HEK293T (cell line): Measurements from ENCODE around the gene PRPS2.
A peak's percentile ranks its signal among the peaks of the same experiment; 100 is the strongest.

Source experiments
- CTCF ChIA-PET: fragments of 350-600 bp; formaldehyde crosslinking; extraction: SDS; loops from one replicate; lab custom pipeline; 2021; ENCODE audit warnings: antibody characterized with exemption, inconsistent platforms; lab: Yijun Ruan, JAX
- POLR2A ChIA-PET: fragments of 350-600 bp; formaldehyde crosslinking; extraction: SDS; loops from one replicate; lab custom pipeline; 2020; ENCODE audit warnings: antibody characterized with exemption, inconsistent platforms; lab: Yijun Ruan, JAX
- DNase-seq: peaks from one replicate; pipeline ENCODE4 v3.0.0; 2012; ENCODE audit warnings: mixed read lengths; ENCODE audit errors: extremely low spot score
- ARNT ChIP-seq: fragments of 450-650 bp; IDR thresholded peaks from 2 replicates; pipeline ENCODE4 v1.6.1; 2017; ENCODE audit warnings: mild to moderate bottlenecking
- BHLHE40 ChIP-seq: fragments of 450-650 bp; IDR thresholded peaks from 2 replicates; pipeline ENCODE4 v1.6.1; 2016; ENCODE audit warnings: mild to moderate bottlenecking, moderate library complexity, borderline replicate concordance
- CTBP1 ChIP-seq: fragments of 450-650 bp; IDR thresholded peaks from 2 replicates; pipeline ENCODE4 v1.6.1; 2016; ENCODE audit warnings: borderline replicate concordance
- ELF4 ChIP-seq: fragments of 450-650 bp; IDR thresholded peaks from 2 replicates; pipeline ENCODE4 v1.6.1; 2017; ENCODE audit warnings: antibody characterized with exemption
- FOXA1 ChIP-seq: fragments of 450-650 bp; IDR thresholded peaks from 2 replicates; pipeline ENCODE4 v1.6.1; 2016; ENCODE audit warnings: mild to moderate bottlenecking
- FOXK2 ChIP-seq: fragments of 450-650 bp; IDR thresholded peaks from 2 replicates; pipeline ENCODE4 v1.6.1; 2016; ENCODE audit warnings: mild to moderate bottlenecking
- FOXM1 ChIP-seq: fragments of 450-650 bp; IDR thresholded peaks from 2 replicates; pipeline ENCODE4 v1.6.1; 2017; ENCODE audit warnings: mild to moderate bottlenecking, borderline replicate concordance
- HDGF ChIP-seq: fragments of 450-650 bp; IDR thresholded peaks from 2 replicates; pipeline ENCODE4 v1.6.1; 2017; ENCODE audit warnings: antibody characterized with exemption, borderline replicate concordance
- L3MBTL2 ChIP-seq: fragments of 450-650 bp; conservative IDR thresholded peaks from 2 replicates; pipeline ENCODE4 v1.6.1; 2016; ENCODE audit warnings: mild to moderate bottlenecking
- LEF1 ChIP-seq: fragments of 450-650 bp; IDR thresholded peaks from 2 replicates; pipeline ENCODE4 v1.6.1; 2017; ENCODE audit warnings: mild to moderate bottlenecking, borderline replicate concordance
- NFRKB ChIP-seq: fragments of 450-650 bp; IDR thresholded peaks from 2 replicates; pipeline ENCODE4 v1.6.1; 2016; ENCODE audit warnings: mild to moderate bottlenecking, moderate library complexity
- PKNOX1 ChIP-seq: fragments of 450-650 bp; IDR thresholded peaks from 2 replicates; pipeline ENCODE4 v1.6.1; 2016
- SP1 ChIP-seq: fragments of 450-650 bp; IDR thresholded peaks from 2 replicates; pipeline ENCODE4 v1.6.1; 2017
- SUZ12 ChIP-seq: fragments of 450-650 bp; IDR thresholded peaks from 2 replicates; pipeline ENCODE4 v1.6.1; 2016; ENCODE audit warnings: mild to moderate bottlenecking
- TARDBP ChIP-seq: fragments of 450-650 bp; IDR thresholded peaks from 2 replicates; pipeline ENCODE4 v1.6.1; 2016
- ZNF384 ChIP-seq: fragments of 450-650 bp; IDR thresholded peaks from 2 replicates; pipeline ENCODE4 v1.6.1; 2016

The PRPS2 gene

GRCh38 chrX:12758291-12758690, 32.9 kb upstream of the PRPS2 start:
- no peak for TF ChIP-seq ZNF384
- no peak for TF ChIP-seq CTBP1
- no peak for TF ChIP-seq FOXA1
- TF ChIP-seq LEF1, result no peak
- TF ChIP-seq ARNT, result no peak
- no peak for TF ChIP-seq ELF4
- TF ChIP-seq TARDBP, result no peak
- no peak for TF ChIP-seq BHLHE40
- no peak for TF ChIP-seq PKNOX1
- ChIA-PET CTCF (interaction anchor here (1.3 kb wide), 1 partner anchor 14 kb away, joined by 3 read pairs; no protein-coding TSS in a partner anchor), POLR2A (no interaction called here)
- no peak for DNase-seq

GRCh38 chrX:12767856-12768255, 23.4 kb upstream of the PRPS2 start:
- TF ChIP-seq FOXK2, result no peak
- TF ChIP-seq ZNF384, result no peak
- no peak for TF ChIP-seq HDGF
- no peak for TF ChIP-seq ELF4
- TF ChIP-seq SP1, result no peak
- TF ChIP-seq L3MBTL2, result no peak
- no peak for TF ChIP-seq LEF1
- no peak for TF ChIP-seq PKNOX1
- TF ChIP-seq BHLHE40, result no peak
- no peak for TF ChIP-seq CTBP1
- TF ChIP-seq TARDBP, result no peak
- CTCF ChIA-PET, result interaction anchor here (0.7 kb wide), 1 partner anchor 345 kb away, joined by 3 read pairs; no protein-coding TSS in a partner anchor
- DNase-seq, result no peak
- POLR2A ChIA-PET, result no interaction called here

GRCh38 chrX:12768491-12768890, 22.7 kb upstream of the PRPS2 start:
- ChIA-PET CTCF (interaction anchor here (0.7 kb wide), 1 partner anchor 345 kb away, joined by 3 read pairs; no protein-coding TSS in a partner anchor), POLR2A (no interaction called here)
- no peak for DNase-seq
- no peak for TF ChIP-seq SUZ12
- no peak for TF ChIP-seq CTBP1
- no peak for TF ChIP-seq HDGF
- TF ChIP-seq NFRKB, result no peak
- no peak for TF ChIP-seq L3MBTL2
- TF ChIP-seq FOXM1, result no peak
- no peak for TF ChIP-seq SP1
- no peak for TF ChIP-seq ARNT
- TF ChIP-seq ELF4, result no peak
- no peak for TF ChIP-seq TARDBP
- TF ChIP-seq PKNOX1, result no peak
- TF ChIP-seq ZNF384, result no peak
- no peak for TF ChIP-seq BHLHE40
- no peak for TF ChIP-seq FOXK2
- no peak for TF ChIP-seq FOXA1
- TF ChIP-seq LEF1, result no peak

GRCh38 chrX:12770440-12770839, 20.8 kb upstream of the PRPS2 start:
- POLR2A ChIA-PET, result no interaction called here
- peak; percentile 17 for DNase-seq
- CTCF ChIA-PET, result interaction anchor here (0.6 to 1.6 kb wide), 6 partner anchors 9 to 194 kb away, joined by 3 to 7 read pairs (median 4); partner anchors contain the start of gene PRPS2
- no peak for TF ChIP-seq LEF1
- no peak for TF ChIP-seq FOXA1
- no peak for TF ChIP-seq FOXM1
- no peak for TF ChIP-seq PKNOX1
- TF ChIP-seq BHLHE40, result no peak
- no peak for TF ChIP-seq FOXK2
- TF ChIP-seq HDGF, result no peak
- no peak for TF ChIP-seq TARDBP
- TF ChIP-seq CTBP1, result no peak
- TF ChIP-seq ARNT, result no peak
- TF ChIP-seq ELF4, result no peak
- no peak for TF ChIP-seq NFRKB
- TF ChIP-seq L3MBTL2, result no peak
- no peak for TF ChIP-seq SUZ12

GRCh38 chrX:12771445-12772069, 19.7 kb upstream of the PRPS2 start:
- no peak for TF ChIP-seq FOXA1
- no peak for TF ChIP-seq PKNOX1
- no peak for TF ChIP-seq BHLHE40
- no peak for TF ChIP-seq SP1
- TF ChIP-seq CTBP1, result no peak
- TF ChIP-seq FOXK2, result no peak
- no peak for TF ChIP-seq ZNF384
- no peak for TF ChIP-seq HDGF
- DNase-seq, result peak; percentile 77
- POLR2A ChIA-PET, result no interaction called here
- CTCF ChIA-PET, result interaction anchor here (0.6 to 1.6 kb wide), 14 partner anchors 9 to 176 kb away, joined by 3 to 11 read pairs (median 3); partner anchors contain the start of gene PRPS2
